HG03060 (cell line): Measurements from ENCODE around the gene GLOD4.
"Not testable (repeated sequence)": the region's sequence is repeated elsewhere in the genome, so short reads cannot be mapped to it uniquely, and the experiment has no call there.

Source experiments
- ATAC-seq: cut with Tn5 transposase; IDR thresholded peaks from one replicate; pipeline ENCODE4 v1.9.1; 2021; ENCODE audit warnings: low read depth, moderate number of reproducible peaks; ENCODE audit not compliant: unreplicated experiment

The GLOD4 gene

DNA sequence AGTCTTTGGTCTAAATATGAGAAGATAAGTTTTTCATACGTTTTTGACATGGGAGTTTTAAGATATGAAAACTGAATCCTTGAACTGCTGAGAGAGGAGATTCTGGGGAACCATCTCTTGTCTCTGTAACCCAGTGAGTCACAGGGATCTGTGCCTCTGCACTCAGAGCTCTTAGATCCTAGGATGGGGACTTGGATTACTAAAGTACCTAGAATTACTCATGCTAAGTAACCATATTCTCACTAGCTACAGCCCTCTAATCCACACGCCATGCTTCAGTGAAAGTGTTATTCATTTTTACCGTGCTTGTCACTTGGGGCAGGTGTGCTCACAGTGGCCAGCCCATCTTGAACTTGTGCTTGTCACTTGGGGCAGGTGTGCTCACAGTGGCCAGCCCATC lies 2.1 kb upstream of the GLOD4 start:
- no peak for ATAC-seq

DNA sequence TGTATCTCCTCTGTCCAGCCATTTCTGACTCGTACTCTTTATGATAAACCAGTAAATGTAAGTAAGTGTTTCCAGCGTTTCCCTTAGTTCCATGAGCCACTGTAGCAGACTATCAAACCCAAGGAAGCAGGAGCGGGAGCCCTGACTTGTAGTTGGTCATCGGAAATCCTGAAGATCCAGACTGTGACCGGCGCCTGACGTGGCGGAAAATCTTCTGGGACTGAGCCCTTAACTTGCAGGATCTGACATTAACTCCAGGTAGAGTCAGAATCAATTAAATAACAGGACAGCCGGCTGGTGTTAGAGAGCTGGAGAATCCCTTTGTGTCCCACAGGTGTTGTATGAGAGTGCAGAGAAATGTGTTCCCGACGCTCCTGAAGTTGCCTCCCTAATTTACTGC lies 4.0 kb downstream of the GLOD4 start:
- no peak for ATAC-seq

DNA sequence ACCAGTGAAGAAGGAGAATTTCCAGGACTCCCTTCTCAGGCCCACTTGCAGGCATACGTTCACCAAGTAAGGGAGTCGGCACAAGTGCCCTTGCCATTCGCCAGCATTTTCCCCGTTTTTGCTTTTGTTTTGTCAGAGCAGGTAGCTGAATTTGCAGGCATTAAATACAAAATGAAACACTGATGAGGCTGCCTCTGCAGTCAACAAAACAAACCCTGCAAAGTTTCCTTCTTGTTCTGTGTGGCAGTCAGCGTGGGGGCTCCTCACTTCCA lies 7.8 kb downstream of the GLOD4 start:
- no peak for ATAC-seq

DNA sequence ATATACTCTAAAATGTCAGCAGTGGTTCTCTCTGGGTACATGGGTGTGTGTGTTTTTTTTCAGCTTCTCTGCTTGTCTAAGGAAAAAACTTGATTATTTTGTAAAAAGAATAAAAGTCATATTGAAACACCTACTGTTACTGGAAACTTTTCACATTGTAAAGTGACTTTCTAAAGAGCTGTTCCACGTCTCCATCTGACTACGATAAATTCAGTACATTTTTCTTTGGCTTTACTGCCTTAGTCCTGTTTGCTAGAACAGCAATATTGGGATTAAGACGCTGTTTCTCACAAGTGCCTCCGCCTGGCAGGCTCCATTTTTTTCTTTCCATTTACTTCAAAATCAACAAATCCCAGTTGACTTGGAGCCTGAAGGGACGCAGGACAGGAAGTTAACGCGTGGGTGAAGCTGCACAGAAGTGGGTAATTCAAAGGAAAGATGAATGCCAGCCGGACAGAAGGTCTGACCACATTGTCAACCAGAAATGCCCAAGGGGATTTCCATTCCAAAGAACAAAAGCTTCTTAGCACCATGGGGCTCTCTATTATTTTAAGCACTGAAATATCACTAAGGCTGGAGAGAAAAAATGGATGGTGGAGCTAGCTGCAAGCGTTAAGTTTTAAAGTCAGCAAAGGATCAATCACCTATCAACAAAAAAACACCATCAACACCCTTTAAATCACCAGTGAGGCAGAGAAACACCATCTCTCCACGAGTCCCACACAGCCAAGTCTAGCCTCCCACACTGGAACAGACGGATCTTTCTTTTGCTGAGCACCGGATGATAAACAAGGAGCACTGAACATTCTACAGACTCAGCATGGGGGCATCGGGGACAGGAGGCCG lies 8.4 kb downstream of the GLOD4 start:
- ATAC-seq: no peak

DNA sequence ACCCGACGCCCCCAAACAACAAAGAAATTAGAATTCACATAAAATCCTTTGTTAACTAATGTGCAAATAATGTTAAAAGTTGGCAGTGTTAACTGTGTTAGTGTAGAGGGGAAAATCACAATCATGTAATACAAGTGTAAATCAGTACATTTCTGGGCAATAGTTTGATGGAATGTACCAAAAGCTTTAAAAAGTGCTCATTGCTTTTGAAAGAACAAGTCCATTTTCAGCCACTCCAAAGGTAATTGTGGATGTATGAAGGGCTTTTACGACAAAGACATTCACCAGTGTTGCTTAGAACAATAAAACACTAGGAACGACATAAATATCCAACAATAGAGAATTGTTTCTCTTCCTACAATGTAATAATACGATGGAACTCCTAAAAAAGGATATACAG lies 9.1 kb downstream of the GLOD4 start:
- ATAC-seq: no peak

DNA sequence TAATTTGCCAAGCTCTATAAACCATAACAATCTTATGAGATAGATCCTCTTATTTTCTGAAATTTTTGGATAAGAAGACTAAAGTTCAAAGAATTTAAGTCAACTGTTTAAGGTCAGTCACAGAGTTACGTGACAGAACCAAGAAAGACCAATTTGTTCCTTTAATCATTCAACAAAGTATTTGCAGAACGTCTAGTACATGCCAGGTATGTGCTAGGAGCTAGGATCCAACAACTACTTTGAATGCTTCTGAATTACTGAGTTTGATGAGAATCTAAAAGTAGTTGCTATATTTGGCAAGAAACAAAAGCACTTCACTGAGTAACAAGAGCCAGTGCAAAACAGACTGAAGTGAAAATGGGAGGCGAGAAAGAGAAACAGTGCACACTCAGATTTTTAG lies 15.0 kb downstream of the GLOD4 start:
- ATAC-seq: no peak

DNA sequence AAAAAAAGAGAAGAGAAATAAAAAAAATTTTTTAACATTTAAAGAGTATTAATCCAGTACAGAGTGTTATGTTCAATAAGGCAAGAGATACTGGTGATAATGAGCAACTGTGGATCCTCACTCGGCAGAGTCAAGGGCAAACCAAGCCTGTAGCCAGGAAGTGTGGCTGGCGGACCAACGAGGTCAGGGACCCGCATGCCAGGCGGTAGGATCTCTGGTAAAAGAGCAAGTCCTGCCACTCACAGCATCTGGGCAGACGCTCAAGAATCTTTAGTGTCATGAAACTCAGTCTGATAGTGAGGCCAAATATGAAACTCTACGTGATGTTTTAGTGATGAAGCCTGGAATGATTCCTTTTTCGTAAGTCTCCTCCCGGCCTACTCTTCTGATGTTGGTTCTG lies 21.7 kb downstream of the GLOD4 start:
- ATAC-seq: no peak

DNA sequence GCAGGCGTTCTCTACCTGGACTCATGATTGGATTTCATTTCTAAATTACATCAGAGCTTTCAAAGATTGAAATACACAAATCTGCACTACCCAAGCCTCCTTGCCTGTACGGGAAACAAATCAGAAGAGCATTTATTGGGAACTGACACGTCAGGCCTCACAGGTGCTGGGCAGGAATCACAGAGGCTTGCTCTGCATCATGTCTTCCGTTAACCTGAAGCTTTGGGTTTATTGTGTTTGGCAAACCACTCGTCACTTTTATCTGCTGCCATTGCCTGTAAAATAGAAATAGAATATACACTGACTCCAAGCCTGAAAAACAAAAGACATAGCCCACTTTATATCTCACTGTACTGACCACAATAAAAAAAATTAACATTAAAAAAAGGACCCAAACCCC lies 22.1 kb downstream of the GLOD4 start:
- no peak for ATAC-seq

DNA sequence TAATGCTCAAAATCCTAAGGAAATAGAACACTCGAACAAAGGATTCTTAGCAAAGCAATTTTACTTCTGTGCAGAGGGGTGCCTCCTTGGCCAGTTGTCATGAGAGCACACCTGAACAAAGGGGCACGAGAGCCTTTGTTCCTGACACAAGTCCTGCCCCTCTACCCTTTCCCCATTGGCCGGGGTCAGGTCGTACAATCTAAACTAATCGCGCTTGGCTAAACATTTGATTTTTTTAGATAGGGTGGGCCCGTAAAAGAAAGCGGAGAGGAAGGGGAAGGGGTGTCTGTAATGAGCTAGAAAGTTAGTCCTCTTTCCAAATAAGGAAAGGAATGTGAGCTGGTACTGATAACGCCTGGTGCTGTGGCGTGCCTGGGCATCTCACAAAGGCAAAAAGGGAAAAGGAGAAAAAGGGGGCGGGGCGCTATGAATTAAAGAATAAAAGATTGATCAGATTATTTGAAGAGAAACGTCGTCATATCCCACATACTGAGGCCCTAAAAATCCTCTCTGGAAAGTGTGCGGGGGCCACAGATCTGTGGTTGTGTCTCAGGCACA lies 26.0 kb downstream of the GLOD4 start:
- not testable (repeated sequence) for ATAC-seq

DNA sequence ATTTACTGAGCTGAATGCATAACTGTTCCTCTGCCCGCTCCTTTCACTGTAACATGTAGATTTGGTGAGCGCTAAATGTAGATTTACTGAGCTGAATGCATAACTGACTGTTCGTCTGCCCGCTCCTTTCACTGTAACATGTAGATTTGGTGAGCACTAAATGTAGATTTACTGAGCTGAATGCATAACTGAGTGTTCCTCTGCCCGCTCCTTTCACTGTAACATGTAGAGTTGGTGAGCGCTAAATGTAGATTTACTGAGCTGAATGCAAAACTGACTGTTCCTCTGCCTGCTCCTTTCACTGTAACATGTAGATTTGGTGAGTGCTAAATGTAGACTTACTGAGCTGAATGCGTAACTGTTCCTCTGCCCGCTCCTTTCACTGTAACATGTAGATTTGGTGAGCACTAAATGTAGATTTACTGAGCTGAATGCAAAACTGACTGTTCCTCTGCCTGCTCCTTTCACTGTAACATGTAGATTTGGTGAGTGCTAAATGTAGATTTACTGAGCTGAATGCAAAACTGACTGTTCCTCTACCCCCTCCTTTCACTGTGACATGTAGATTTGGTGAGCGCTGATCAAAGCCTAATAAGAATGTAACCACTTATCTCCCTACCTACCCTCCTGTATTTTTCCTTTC lies 26.6 kb downstream of the GLOD4 start:
- not testable (repeated sequence) for ATAC-seq

DNA sequence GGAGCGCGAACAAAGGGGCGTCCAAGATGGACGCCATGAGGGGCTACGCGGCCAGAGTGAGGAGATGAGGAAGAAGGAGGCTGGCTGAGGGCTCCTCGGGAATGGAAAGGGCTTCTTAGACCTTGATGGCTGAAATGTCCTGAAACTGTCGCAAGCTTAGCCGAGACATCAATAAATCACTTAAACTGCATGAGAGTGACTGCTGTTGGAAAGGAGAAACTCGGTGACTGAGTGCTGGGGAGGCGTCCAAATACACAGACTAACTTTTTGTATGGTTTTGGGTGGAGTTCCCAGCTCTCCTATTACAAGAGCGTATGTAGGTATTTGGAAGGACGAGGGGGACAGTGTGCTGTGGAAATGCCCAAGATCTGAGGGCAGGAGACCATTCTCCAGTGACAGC lies 28.7 kb downstream of the GLOD4 start:
- ATAC-seq: no peak

DNA sequence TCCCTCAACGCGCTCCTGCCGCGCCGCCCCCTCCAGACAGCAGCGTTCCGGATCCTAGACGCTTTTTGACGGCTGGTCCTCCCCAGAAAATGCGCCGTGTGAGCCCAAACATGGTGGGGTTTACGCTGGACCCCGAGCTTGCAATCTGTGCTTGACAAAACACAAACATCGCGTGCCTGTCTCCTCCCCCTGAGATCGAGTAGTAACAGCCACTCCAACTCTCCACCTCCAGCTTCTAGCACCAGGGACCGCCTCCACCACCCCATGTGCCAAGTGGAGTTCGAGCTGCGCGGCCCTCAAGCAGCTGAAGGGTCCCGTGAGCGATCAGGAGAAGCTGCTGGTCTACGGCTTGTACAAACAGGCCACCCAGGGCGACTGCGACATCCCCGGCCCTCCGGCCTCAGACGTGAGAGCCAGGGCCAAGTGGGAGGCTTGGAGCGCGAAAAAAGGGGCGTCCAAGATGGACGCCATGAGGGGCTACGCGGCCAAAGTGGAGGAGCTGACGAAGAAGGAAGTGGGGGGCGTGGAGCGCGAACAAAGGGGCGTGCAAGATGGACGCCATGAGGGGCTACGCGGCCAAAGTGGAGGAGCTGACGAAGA lies 29.4 kb downstream of the GLOD4 start:
- peak; percentile 9 for ATAC-seq

DNA sequence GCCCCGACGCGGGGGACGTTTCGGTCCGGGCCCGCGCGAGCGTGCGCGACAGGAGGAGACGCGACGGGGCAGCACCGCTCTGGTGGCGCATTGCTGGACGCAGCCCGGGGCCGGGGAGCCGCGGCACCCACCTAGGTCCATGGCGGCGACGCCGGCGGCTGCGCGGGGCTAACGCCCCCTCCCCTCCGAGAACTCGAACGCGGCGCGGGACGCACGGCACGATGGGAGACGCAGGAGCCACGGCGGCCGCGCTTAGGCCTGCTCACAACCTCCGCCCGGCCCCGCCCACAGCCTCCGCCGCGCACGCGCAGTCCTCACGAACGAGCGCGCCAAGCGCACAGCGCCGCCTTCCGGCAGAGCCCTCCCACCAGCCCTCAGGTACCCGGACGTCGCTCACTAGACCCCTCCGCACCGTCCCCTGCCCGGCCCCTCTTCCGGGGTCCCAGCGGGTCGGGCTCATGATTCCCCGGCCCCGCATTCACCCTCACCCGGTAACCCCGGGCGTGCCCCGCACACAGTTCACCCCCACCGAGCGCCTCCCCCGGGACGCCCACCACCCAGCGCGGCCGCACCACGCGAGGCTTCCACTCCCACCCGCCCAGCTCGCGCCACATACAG lies 30.0 kb downstream of the GLOD4 start, which contains the start of gene GEMIN4:
TSS of gene GEMIN4 (minus strand) at position 263 of the 618 bp plus-strand sequence. CDS start at position 141, 122 bp downstream.
- ATAC-seq: peak; percentile 61

DNA sequence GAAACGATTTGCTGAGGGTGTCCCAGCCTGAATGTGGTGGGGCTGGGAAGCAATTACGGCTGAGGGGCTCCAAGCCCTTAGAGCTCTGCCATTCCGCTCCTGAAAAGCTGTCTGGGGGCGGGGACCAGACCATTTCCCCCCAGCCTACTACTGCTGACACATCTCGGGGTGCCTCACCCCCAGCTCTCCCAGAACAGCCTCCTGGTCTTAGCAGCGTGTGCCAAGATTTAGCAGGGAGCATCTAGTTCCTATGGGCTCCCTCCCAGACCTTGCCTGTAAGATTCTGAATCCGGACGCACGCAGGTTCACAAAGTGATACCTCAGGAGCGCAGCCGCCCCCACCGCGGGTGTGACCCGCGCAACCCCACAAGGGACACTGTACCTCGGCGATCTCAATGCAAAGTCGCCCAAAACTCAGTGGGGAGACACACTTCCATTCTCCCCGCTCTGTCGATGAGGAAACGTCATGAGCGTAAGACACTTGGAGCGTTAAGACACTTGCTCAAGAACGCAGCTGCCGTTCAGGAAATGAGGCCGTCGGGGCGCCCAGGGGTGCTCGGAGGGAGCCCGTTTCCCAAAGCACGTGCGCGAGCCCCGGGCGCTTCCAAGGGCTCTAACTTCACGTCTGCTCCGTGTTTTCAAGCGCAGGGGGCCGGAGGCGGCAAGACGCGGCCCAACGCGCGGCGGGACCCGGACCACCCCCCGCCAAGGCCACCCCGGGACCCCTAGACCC lies 30.6 kb downstream of the GLOD4 start:
- peak; percentile 20 for ATAC-seq

DNA sequence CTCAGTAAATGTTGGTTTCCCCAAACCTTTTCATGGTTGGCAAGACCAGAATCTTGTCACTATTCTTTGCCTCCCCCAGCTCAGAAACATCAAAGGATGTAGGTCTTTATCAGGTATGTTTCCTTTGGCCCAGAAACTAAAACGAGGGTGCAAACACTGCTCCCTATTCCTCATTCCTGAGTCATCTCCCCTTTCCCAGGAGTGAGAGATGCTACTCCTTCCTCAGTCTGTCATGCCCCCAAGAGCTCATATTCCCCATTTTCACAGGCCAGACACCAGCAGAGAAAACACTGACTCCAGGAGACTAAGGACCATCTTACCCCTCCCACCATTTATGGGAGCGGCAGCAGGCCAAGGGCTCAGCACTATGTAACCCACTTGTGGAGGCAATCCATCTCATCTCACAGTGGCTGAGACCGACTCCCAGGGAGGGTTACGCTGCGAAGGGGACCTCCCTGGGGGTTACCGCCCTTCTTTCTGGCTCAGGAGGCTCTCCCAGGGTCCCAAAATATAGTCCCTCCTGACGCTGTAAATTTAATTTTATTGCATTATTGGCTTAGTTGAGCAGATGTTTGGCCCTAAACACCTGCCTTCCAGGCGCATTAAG lies 31.5 kb downstream of the GLOD4 start:
- no peak for ATAC-seq

DNA sequence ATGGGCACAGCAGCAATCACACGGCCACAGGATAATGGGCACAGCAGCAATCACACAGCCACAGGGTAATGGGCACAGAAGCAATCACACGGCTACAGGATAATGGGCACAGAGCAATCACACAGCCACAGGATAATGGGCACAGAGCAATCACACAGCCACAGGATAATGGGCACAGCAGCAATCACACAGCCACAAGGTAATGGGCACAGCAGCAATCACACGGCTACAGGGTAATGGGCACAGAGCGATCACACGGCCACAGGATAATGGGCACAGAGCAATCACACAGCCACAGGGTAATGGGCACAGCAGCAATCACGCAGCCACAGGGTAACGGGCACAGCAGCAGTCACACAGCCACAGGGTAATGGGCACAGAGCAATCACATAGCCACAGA lies 32.7 kb downstream of the GLOD4 start:
- not testable (repeated sequence) for ATAC-seq

DNA sequence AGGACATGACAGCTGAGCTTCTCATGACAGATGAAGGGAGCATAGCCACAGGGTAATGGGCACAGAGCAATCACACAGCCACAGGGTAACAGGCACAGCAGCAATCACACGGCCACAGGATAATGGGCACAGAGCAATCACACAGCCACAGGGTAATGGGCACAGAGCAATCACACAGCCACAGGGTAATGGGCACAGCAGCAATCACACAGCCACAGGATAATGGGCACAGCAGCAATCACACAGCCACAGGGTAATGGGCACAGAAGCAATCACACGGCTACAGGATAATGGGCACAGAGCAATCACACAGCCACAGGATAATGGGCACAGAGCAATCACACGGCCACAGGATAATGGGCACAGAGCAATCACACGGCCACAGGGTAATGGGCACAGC lies 33.5 kb downstream of the GLOD4 start:
- not testable (repeated sequence) for ATAC-seq

DNA sequence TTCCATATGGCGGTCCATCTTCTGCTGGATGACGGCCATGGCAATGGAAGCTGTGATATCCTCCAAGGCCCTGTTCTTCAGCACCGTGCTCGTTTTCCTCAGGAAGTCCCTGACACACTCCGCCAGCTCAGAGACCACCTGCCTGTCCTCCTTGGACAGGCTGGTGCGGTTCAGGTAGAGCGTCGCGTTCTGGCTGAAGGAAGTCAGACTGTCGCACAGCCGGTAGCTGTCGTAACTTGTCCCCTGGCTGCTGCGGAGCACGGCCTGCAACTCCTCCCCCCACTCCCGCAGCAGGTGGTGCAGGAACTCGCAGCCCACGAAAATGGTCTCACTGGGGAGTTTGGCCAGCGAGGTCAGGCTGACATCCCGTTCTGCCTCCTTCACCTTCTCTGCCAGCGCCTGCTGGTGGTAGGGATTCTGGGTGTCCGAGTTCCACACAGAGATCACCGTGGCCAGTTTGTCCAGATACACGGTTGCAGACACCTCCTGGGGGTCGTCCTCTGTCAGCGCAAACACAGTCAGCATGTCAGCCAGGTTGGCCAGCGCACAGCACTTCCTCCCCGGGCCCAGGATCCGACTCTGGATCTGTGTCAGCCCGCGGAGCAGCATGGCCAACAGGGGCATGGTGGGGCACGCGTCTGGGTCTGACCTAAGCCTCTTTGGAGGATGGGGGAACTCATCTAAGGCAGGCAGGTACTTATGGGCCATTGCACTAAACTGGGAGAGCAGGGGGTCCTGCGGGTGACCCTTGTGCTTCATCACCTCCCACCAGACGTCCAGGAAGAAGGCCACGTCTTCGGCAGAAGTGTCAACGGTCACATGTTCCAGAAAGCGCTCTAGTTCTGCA lies 35.1 kb downstream of the GLOD4 start:
- ATAC-seq: no peak

DNA sequence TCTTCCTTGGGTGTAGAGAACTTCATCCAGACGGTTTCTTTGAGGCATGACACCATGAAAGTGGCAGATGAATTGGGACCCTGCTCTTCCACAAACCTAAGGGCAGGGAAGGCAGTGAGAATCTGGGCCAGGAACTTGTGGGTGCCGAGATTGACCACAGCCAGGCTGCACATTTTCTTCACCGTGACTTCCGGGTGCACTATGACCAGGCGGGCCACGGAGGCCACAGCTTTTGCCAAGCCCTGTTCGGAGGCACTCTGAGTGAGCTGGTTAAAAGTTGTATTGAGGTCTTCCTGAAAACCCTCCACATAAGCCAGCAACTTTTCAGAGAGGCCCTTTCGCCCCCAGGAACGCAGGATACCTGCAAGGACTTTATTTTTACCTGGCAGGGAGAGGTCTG lies 35.9 kb downstream of the GLOD4 start:
- no peak for ATAC-seq
